ENCODE data around the gene FKBP5. TPM values are rescaled to one million over a fixed set of nuclear protein-coding genes. Genes with fewer than 3 reads are reported as not detected.
A peak's percentile ranks its signal among the peaks of the same experiment; 100 is the strongest.

The FKBP5 gene
- total RNA-seq, 1 donor from 2014 or later = 4.6 TPM

DNA sequence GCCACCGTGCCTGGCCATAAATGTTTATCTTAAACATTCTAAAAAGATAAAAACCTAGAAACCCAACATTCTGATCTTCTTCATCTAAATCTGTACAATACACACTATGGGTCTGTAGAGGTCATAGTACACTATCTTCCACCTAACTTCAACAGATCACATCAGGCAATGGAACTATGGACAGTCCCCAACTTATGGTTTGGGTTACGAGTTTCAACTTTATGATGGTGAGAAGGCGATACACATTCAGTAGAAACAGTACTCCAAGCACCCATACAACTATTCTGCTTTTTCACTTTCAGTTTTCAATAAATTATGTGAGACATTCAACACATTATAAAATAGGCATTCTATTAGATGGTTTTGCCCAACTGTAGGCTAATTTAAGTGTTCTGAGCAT is 23.1 kb downstream of the FKBP5 start:
- Histone ChIP-seq H3K9ac (ENCODE audit: low read length) (no peak overlapping the region), H3K79me2 (ENCODE audit: insufficient read depth, low read length) (peaks cover 3% of the 10 kb centered on the region), H3K4me1 (ENCODE audit: insufficient read depth, low read length) (peaks cover 43% of the 10 kb centered on the region), H3K27ac (ENCODE audit: low read depth, low read length) (no peak overlapping the region), H3K9me3 (ENCODE audit: insufficient read depth, low read depth, low read length) (no peaks in the 10 kb centered on the region), H3K4me2 (ENCODE audit: low read length) (no peak overlapping the region), H2AFZ (ENCODE audit: low read depth, low read length) (no peak overlapping the region), H3K27me3 (ENCODE audit: insufficient read depth, low read length) (no peaks in the 10 kb centered on the region), H4K20me1 (ENCODE audit: insufficient read depth, low read length) (no peaks in the 10 kb centered on the region), H3K4me3 (ENCODE audit: insufficient read depth, low read depth, low read length) (no peak overlapping the region), H3K36me3 (ENCODE audit: insufficient read depth, low read length) (no peaks in the 10 kb centered on the region)
- no peak overlapping the region for H3K27ac Mint-ChIP-seq (ENCODE audit: unreplicated experiment)
- no peaks in the 10 kb centered on the region for H3K9me3 Mint-ChIP-seq (ENCODE audit: unreplicated experiment)
- peaks cover 10% of the 10 kb centered on the region for H3K4me1 Mint-ChIP-seq (ENCODE audit: low read depth, unreplicated experiment)
- H3K27me3 Mint-ChIP-seq (ENCODE audit: low read depth, unreplicated experiment) = no peaks in the 10 kb centered on the region
- TF ChIP-seq EZH2 (IDR thresholded peaks at IDR 0.05; ENCODE audit: insufficient read depth, low read length) = no peak
- no peak for TF ChIP-seq CTCF (IDR thresholded peaks at IDR 0.05; ENCODE audit: insufficient read depth, low read depth, low read length)
- FAIRE-seq (no peak), DNase-seq (ENCODE audit: low read depth) (no peak)
- H3K4me3 Mint-ChIP-seq (ENCODE audit: unreplicated experiment) = no peak overlapping the region
- no peaks in the 10 kb centered on the region for H3K36me3 Mint-ChIP-seq (ENCODE audit: low read depth, unreplicated experiment)

GRCh38 chr6:35664945-35665344 is 23.8 kb downstream of the FKBP5 start:
- Histone ChIP-seq H4K20me1 (ENCODE audit: insufficient read depth, low read length) (no peaks in the 10 kb centered on the region), H3K9me3 (ENCODE audit: insufficient read depth, low read depth, low read length) (no peaks in the 10 kb centered on the region), H3K36me3 (ENCODE audit: insufficient read depth, low read length) (no peaks in the 10 kb centered on the region), H3K4me2 (ENCODE audit: low read length) (peak overlapping the region; percentile 66), H2AFZ (ENCODE audit: low read depth, low read length) (no peak overlapping the region), H3K4me1 (ENCODE audit: insufficient read depth, low read length) (peaks cover 41% of the 10 kb centered on the region), H3K9ac (ENCODE audit: low read length) (no peak overlapping the region), H3K4me3 (ENCODE audit: insufficient read depth, low read depth, low read length) (no peak overlapping the region), H3K79me2 (ENCODE audit: insufficient read depth, low read length) (peaks cover 3% of the 10 kb centered on the region), H3K27ac (ENCODE audit: low read depth, low read length) (no peak overlapping the region), H3K27me3 (ENCODE audit: insufficient read depth, low read length) (no peaks in the 10 kb centered on the region)
- TF ChIP-seq CTCF (IDR thresholded peaks at IDR 0.05; ENCODE audit: insufficient read depth, low read depth, low read length) (no peak), EZH2 (IDR thresholded peaks at IDR 0.05; ENCODE audit: insufficient read depth, low read length) (no peak)
- DNase-seq (ENCODE audit: low read depth) (no peak), FAIRE-seq (no peak)
- Mint-ChIP-seq H3K9me3 (ENCODE audit: unreplicated experiment) (no peaks in the 10 kb centered on the region), H3K27ac (ENCODE audit: unreplicated experiment) (no peak overlapping the region), H3K27me3 (ENCODE audit: low read depth, unreplicated experiment) (no peaks in the 10 kb centered on the region), H3K36me3 (ENCODE audit: low read depth, unreplicated experiment) (no peaks in the 10 kb centered on the region), H3K4me3 (ENCODE audit: unreplicated experiment) (no peak overlapping the region), H3K4me1 (ENCODE audit: low read depth, unreplicated experiment) (peaks cover 10% of the 10 kb centered on the region)

DNA sequence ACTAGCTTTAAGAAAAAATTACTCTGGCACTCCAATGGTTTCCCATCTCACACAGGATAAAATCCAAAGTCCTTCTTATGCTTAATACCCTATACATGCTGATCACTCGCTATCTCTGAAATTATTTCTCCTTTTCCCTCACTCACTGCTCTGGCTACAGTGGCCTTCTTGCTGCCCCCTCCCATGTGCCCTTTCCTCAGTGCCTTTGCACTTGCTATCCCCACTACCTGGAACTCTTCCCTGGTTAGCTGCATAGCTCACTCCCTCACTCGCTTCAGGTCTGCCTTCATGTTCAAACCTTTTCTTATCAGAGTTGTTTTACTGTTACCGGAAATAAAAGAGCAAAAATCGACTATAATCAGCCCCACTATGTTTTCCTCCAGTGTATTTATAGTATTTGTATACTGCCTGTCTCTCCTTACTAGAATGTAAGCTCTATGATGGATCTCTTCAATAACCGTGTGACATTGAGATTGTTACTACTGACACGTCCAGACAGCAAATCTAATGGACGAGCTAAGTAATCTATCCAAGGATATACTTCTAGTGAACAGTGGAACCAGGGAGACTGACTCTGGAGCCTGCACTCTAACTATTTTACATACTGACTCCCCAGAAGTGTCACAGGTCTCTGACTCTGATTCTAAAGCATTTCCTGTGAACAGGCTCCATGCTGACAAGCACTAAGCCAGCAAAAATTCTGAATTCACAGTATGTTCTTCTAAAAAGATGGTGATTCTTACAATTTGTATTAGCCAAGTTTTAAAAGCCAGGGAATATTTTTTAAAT is 25.1 kb downstream of the FKBP5 start:
- Histone ChIP-seq H3K27ac (ENCODE audit: low read depth, low read length) (peak overlapping the region; percentile 59), H3K4me3 (ENCODE audit: insufficient read depth, low read depth, low read length) (no peak overlapping the region), H3K4me1 (ENCODE audit: insufficient read depth, low read length) (peaks cover 28% of the 10 kb centered on the region), H3K79me2 (ENCODE audit: insufficient read depth, low read length) (peaks cover 3% of the 10 kb centered on the region), H4K20me1 (ENCODE audit: insufficient read depth, low read length) (no peaks in the 10 kb centered on the region), H3K4me2 (ENCODE audit: low read length) (peak overlapping the region; percentile 66), H3K9ac (ENCODE audit: low read length) (peak overlapping the region; percentile 47), H2AFZ (ENCODE audit: low read depth, low read length) (peak overlapping the region; percentile 82), H3K27me3 (ENCODE audit: insufficient read depth, low read length) (no peaks in the 10 kb centered on the region), H3K36me3 (ENCODE audit: insufficient read depth, low read length) (no peaks in the 10 kb centered on the region), H3K9me3 (ENCODE audit: insufficient read depth, low read depth, low read length) (no peaks in the 10 kb centered on the region)
- Mint-ChIP-seq H3K27me3 (ENCODE audit: low read depth, unreplicated experiment) (no peaks in the 10 kb centered on the region), H3K9me3 (ENCODE audit: unreplicated experiment) (no peaks in the 10 kb centered on the region), H3K4me3 (ENCODE audit: unreplicated experiment) (no peak overlapping the region), H3K36me3 (ENCODE audit: low read depth, unreplicated experiment) (no peaks in the 10 kb centered on the region), H3K4me1 (ENCODE audit: low read depth, unreplicated experiment) (no peaks in the 10 kb centered on the region), H3K27ac (ENCODE audit: unreplicated experiment) (no peak overlapping the region)
- peak; percentile 73 for FAIRE-seq
- peak; percentile 82 for DNase-seq (ENCODE audit: low read depth)
- TF ChIP-seq EZH2 (IDR thresholded peaks at IDR 0.05; ENCODE audit: insufficient read depth, low read length) (no peak), CTCF (IDR thresholded peaks at IDR 0.05; ENCODE audit: insufficient read depth, low read depth, low read length) (no peak)

Data from astrocyte (in vitro differentiated cells and primary cell).